RPMI7951 (cell line): ENCODE measurements around the gene RPL14. TPM values are rescaled to one million over a fixed set of nuclear protein-coding genes. Genes with fewer than 3 reads are reported as not detected.
"Not testable (repeated sequence)": the region's sequence is repeated elsewhere in the genome, so short reads cannot be mapped to it uniquely, and the experiment has no call there.

Experiments used
- DNase-seq: peaks from one replicate; pipeline ENCODE4 v3.0.0-alpha.2; 2012; ENCODE audit warnings: low read depth
- total RNA-seq: library from RNA; depleted of rRNA; stranded (reverse); fragments of >200 nt; shearing (Covaris generic); gene quantifications from 2 replicates; pipeline ENCODE4 v1.2.3, GENCODE V29; 2014; rRNA removed

The RPL14 gene
- 458 and 469 TPM in 2 replicates for total RNA-seq

DNA sequence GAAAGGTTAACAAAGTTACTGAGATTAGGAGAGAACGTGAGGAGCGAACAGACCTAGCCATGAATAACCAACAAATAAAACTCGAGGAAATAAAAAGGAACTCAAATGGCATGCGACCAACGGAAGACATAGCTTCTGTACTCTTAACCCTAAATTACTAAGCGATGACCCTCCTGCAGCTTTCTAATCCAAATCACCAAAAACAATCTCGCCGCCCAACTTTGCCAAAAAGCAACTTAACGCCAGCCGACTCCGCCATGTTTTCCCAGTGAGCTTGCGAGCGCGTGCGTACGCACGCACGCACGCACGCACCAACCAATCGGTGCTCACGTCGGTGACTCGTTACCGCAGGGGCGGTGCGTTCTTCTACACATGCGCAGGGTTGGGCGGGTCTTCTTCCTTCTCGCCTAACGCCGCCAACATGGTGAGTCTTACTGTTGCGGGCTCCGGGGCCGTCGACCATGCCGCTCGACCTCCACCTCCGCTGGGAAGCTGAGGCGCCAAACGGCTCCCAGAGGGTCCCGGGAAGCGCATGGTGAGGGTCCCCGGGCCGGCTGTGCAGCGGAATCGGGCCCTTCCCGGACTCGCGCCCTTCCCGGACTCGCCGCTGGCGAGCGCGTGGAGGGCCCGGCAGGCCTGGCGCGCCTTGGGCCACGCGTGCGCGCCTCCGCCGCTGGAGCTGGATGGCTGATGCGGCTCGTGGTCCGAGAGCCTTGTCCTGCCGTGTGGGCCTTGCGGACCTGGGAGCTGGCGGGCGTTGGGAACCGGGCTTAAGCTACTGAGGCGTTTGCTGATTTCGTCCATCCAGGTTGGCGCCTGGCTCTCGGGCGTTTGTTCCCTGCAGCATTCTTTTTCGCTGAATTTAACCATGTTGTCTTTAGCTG, at the start of gene RPL14:
RPL14 (plus strand) TSS at position 400 of the 884 bp plus-strand sequence; CDS start at position 533, 133 bp downstream.
- DNase-seq: peak; percentile 95

DNA sequence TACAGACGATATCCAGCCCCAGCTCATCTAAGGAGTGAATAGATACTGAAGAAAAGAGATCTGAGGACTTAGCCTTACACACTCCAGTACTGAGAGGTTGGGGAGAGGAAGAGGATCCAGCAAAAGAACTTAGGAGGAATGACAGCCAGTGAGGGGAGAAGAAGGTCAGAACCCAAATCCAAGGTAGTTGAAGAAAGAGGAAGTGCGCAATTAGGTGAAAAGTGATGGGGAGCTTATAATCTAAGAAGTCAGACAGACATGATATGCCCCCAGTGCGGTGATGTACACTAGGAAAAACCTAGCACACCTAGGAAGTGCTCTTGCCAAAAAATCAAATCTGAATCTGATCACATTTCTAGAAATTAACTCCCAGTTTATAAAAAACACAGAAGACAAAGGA, 49.5 kb upstream of the RPL14 start:
- DNase-seq: no peak

DNA sequence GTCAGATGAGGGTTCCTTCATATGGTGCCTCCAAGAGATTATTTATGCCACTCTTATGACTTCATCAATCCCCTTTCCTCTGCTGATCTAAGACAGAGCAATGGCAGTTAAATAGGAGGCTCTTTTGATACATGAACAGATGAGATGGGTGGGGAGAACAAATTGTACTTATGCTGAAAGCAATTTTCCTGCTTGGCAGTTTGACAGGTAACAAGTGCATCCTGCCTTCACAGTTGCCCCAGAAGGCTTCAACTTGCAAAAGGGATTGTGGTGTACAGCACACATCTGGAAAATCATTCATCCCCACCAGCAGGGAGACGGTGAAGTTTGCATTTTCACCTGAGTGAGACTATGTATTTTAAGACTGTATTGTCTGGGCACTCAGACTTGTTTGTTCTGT, 42.9 kb upstream of the RPL14 start:
- no peak for DNase-seq

DNA sequence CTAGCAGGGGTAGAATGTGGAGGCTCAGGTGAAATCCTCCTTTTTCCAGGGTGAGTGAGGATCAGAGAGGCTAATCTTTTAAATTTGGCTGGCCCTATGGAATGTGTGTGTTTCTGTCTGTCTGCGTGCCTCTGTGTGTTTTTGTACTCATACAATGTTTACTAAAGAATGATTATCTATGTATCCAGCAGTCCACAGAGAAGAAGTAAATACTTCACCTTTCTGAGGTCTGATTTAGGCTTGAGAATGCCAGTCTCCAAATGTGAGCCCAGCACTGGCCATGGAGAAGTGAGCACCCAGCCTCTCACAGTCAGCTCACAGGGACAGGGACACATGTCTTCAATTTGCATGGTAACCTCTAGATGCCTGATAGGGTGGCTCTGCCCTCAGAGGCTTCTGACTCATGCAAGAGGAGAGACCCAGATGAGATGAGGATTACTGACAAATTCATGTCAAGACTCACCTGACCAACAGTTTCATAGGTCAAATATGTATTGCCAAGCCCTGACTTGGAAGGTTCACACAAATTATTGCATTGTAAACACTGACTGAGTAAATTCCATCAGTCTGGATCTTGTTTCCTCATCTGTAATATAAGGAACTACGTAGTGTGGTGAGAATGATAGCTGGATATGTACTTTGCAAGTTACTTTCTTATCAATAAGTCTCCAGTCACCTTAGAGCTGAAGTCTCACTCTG, 39.1 kb upstream of the RPL14 start:
- peak; percentile 18 for DNase-seq

DNA sequence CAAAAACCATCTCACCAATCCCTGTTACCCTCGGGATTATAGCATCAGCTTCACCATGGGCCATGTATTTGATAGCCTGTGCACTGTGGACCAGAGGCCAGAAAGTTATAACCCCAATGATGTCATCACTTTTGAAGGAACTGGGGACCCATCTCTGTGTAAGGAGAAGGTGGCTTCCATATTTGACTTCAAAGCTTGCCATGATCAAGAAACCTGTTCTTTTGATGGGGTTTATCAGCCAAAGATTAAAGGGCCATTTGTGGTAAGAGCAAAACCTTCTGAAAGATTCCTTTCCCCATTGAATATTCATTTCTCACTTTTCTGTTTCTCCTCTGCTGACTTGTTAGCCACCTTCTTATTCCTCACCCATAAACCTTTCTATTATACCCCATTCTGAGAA, 34.3 kb upstream of the RPL14 start:
- no peak for DNase-seq

DNA sequence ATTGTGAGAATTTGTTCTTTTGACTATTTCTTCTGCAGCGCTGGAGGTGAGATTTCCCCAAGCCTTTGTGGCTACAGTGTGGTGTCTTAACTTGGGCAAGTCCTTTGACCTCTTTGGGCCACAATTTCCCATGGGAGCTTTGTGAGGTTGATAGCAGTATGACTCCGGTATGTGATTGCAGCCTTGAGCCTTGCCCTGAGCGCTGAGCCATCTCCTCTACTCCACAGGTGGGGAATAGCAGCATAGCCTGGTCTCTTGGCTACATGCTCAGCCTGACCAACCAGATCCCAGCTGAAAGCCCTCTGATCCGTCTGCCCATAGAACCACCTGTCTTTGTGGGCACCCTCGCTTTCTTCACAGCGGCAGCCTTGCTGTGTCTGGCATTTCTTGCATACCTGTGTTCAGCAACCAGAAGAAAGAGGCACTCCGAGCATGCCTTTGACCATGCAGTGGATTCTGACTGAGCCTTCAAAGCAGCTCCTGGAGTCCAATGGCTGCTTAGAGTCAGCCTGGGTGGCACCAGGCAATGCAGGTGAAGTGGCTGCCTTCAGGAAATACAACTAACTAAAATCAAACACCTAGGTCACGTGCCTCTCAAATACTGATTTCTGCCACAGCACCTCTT, 30.0 kb upstream of the RPL14 start:
- no peak for DNase-seq

DNA sequence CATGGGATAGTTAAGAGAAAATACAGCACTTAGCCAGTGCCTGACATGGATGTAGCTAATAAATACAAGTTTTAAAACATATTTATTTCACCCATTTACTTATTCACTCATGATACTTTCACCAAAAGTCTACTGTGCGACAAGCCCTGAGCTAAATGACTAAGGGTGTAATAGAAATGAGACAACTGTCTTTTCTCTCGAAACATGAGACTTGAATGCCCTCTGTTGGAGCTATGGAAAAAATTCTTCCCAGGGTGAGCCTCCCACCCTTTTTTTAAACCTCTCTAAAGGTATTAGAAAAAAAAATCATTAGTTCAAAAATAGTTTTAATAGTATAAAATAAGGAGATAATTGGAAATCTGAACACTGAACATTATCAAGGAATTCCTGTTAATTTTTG, 24.3 kb upstream of the RPL14 start:
- DNase-seq: peak; percentile 8

DNA sequence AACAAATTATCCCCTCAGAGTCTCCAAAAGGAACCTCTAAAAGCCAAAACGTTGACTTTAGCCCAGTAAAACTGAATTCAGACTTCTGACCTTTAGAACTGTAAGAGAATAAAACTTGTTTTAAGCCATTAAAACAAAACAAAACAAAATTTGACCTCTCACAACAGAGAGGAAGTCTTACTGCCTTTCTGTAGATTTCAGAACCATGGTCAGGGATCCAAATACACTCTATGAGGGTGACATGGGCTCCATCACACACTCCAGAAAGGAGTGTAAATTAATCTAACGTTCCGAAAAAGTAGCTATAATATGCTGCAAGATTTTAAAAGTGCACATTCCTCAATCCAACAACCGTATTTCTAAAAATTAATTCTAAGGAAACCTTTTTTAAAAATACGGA, 19.2 kb upstream of the RPL14 start:
- no peak for DNase-seq

DNA sequence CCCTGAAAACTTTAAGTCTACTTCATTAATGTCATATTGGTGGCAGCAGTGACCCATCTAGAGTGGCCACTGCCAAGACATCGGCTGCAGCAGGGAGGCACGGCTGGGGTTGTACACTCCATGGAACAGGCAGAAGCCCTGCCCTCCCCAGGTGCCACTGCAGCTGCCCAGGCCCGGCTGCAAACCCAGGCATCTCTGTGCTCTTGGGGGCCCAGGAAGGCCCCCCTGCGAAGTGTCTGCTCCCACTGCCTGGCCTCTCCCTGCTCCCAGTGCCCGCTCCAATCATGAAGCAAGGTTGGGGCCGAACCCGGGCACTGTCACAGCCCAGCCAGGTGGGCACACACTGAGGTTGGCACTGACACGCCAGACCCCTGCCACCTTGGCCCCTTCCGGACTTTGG, 12.1 kb upstream of the RPL14 start:
- no peak for DNase-seq

DNA sequence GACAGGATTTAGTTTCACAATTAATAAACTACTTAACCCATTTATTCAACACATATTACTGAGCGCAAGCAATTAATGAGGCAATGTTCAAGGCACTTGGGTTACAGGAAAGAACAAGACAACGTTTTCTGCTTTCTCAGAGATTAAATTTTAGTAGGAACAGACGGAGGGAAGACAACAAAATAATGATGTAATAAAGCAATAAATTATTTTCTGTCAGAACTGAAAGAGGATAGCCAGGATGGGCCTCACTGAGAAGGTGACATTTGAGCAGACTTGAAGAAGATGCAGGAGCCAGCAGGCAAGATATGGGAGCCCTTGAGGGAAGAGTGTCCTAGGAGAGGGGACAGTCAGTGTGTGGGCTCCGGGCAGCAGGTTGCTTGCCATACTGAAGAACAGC, 11.3 kb upstream of the RPL14 start:
- DNase-seq: no peak

DNA sequence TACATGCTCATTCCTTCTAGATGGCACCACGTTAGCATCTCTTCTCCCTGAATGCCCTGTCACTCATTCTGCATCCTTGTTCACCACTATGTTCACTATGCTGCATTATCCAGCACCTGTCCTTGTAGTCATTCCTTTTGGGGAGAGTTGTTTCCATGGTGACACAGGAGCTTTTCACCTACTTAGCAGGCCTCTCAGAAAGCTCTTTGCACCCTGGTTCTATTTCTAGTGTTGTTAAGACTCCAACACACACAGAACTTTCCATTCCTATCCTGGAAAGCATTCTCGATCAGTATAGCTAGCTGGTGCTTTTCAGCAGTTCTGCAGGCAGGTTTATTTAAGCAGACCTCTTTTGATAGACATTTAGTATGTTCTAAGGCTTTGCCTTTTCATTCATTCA, 6.7 kb upstream of the RPL14 start:
- no peak for DNase-seq

DNA sequence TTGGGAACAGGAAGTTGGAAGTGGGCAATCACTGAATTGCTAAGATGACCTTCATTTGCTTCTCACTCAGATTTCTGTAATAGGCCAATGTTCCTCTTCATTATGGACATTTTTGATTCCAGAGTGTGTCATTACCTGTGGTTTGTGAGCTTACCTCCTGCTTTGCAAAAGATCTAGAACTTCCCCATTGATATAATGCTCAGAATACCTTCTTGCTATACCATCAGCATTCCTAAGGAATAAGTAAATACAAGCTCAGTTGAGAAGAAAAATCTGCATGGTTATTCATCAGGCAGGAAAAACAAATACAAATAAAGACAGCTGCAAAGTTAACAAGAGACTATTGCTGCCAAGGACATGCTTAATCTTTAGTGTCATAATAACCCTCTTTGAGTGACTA, 5.6 kb upstream of the RPL14 start:
- DNase-seq: no peak

DNA sequence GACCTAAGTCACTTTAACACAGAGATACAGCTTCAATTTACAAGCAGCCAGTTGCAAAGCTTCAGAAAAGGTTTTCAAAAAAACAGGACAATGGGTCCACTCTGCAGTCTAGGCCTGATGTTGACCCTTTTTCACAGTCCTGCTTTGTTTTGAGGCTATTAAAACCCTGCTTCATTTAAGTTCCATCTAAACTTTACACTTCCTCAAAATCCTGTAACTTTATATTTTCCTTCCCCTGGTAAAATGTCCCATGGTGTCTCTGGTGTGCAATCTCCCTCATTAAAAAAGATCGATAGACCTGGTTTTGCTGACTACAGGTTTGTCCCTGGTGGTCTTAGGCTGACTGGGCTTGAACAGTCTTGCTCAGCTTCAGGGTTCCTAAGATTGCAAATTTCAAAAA, 5.1 kb upstream of the RPL14 start:
- DNase-seq: no peak

DNA sequence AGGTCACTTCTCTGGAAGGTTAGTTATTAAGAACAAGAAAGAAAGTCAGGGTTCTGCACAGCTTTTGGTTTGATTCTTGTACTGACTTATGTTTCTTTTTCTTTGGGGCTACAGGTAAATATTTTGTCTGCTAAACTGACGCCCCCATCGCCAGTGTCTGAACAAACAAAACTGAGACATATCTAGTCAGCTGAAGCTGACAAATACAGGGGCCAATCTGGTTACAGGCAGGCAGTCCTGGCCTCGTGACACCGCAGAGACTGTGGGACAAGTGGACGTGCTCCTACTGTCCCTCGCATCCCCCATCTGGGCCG, 4.6 kb upstream of the RPL14 start:
- no peak for DNase-seq

DNA sequence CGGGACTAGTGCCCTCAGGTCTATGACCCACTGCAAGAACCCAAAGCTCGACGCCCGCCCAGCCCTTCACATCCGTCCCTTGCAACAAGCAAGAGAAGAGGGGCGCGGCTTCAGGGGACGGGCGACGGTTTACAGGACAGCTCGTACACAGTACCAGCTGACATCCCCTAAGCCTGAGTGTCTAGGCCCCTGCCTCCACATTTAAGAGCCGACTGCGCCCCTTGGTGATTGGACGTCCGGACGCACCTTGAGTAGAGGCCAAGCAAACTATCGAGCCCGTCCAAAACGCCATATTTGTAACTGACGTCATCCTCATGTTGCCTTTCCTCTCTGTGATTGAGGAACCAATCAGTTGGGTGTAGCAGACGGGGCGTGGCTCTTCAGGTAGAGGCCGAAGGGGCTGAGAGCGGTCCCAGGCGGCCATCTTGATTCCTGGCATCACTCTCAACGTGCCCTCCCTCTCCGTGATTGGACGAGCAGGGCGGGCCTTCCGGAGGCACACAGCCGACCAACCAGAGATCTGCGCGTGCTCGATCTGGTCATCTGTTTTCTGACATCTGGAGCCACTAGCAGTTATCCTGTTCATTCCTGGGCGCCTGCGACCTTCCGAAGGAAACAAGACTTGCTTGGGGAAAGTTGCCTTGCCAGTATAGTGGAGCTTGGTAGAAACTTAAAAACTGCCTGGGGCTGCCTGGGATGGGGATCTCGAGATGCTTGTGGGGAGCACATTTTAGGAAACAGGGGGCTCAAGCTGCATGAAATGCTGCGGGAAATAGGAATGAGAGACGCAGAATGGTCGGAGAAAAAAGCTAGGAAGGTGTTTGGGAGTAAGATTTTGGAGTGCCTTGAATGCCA, 4.0 kb upstream of the RPL14 start:
- peak; percentile 99 for DNase-seq

DNA sequence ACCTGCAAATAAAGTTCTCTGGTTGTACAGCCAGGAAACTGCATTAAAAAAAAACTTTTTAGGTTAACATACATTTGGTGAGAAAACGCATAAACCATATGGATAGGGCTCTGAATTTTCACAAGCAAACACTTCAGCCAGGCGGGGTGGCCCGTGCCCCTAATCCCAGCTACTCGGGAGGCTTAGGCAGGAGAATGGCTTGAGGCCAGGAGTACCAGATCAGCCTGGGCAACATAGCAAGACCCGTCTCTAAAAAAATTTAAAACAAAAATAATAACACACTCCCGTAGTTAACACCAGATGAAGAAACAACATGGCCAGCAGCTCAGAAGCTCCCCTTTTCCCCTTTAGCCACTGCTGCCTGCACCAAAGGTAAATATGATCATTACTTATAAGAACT, 3.2 kb upstream of the RPL14 start:
- no peak for DNase-seq

DNA sequence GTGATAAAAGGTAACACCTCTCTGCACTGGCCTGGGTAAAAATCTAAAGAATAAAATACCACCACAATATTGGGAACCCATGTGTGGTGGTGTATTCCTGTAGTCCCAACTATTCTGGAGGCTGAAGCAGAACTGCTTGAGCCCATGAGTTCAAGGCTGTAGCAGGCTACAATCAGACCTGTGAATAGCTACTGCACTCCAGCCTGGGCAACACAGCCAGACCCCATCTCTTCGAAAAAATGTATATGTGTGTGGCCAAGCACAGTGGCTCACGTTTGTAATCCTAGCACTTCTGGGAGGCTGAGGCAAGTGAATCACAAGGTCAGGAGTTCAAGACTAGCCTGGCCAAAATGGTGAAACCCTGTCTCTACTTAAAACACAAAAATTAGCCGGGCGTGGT, 1.8 kb upstream of the RPL14 start:
- DNase-seq: no peak

DNA sequence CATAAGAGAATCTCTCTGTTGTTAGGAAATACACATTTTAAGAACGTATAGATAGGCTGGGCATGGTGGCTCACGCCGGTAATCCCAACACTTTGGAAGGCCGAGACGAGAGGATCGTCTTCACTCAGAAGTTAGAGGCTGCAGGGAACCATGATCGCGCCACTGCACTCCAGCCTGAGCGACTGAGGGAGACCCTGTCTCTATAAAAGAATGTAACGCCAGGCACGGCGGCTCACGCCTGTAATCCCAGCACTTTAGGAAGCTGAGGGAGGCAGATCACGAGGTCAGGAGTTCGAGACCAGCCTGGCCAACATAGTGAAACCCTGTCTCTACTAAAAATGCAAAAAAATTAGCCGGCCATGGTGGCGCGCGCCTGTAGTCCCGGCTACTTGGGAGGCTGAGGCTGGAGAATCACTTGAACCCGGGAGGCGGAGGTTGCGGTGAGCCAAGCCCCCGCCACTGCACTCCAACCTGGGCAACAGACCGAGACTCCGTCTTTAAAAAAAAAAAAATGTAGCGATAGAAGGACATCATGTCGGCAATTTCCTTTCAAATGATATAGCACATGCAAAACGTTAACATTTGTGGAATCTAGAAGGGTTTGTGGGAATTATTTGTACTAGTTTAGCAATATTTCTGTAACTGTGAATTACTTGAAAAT, 730 bp upstream of the RPL14 start:
- no peak for DNase-seq

DNA sequence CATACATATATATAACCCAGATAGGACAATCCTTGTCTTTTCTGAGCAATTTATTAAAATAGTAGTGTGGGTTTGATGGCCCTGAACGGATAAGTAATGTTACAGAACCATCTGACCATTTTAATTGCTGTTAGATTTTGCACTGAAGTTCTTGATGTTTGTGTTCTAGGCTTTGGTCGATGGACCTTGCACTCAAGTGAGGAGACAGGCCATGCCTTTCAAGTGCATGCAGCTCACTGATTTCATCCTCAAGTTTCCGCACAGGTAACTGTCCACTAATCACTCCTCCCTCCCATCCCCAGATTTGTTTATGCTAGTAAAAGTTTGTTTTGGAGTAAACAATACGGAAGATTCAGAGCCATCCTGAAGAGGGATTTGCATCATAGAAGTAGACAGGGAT, 1.3 kb downstream of the RPL14 start:
- no peak for DNase-seq

DNA sequence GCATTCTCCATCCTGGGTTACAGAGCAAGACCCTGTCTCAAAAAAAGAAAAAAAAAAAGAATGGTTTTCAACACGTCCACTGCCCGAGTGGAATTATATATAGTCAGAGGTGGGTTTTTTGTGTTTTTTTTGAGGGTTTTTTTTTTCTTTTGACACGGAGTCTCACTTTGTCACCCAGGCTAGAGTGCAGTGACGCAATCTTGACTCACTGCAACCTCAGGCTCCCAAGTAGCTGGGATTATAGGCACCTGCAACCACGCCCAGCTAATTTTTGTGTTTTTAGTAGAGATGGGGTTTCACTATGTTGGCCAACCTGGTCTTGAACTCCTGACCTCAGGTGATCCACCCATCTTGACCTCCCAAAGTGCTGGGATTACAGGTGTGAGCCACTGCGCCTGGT, 3.3 kb downstream of the RPL14 start:
- DNase-seq: not testable (repeated sequence)

DNA sequence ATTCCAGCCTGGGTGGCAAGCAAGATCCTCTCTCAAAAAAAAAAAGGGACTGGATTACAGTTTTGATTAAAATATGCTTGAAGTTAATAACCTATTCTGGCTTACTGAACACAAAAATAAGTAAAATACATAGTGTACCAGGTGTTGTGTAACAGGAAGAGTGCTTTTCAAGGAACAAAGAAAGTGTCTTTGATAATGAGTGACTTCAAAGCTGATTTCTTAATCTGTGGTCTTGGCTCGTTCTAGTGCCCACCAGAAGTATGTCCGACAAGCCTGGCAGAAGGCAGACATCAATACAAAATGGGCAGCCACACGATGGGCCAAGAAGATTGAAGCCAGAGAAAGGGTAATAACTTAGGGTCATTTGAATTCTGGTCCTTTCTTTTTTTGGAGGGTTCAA, 4.0 kb downstream of the RPL14 start:
- DNase-seq: no peak
